Neural crest cell (in vitro differentiated cells): ENCODE measurements around the gene SMOC2. TPM values are rescaled to one million over a fixed set of nuclear protein-coding genes. Genes with fewer than 3 reads are reported as not detected.

Experiments
- DNase-seq: peaks from one replicate; pipeline ENCODE4 v3.0.0; 2021; ENCODE audit warnings: low read depth, mixed read lengths, low spot score
- H3K27ac Mint-ChIP-seq: one replicate; pipeline ENCODE4 v1.8.0; 2021; ENCODE audit warnings: mild to moderate bottlenecking, mixed read lengths; ENCODE audit not compliant: unreplicated experiment
- H3K27me3 Mint-ChIP-seq: 2 replicates; pipeline ENCODE4 v1.8.0; 2021; ENCODE audit warnings: low read depth, mild to moderate bottlenecking, mixed read lengths
- H3K36me3 Mint-ChIP-seq: 2 replicates; pipeline ENCODE4 v1.8.0; 2021; ENCODE audit warnings: low read depth, mild to moderate bottlenecking, mixed read lengths
- H3K4me1 Mint-ChIP-seq: 2 replicates; pipeline ENCODE4 v1.8.0; 2021; ENCODE audit warnings: mixed read lengths
- H3K4me3 Mint-ChIP-seq: one replicate; pipeline ENCODE4 v1.8.0; 2021; ENCODE audit warnings: mild to moderate bottlenecking, mixed read lengths
- H3K9me3 Mint-ChIP-seq: 2 replicates; pipeline ENCODE4 v1.8.0; 2021; ENCODE audit warnings: mixed read lengths
- total RNA-seq: library from RNA; stranded (reverse); gene quantifications from 2 replicates; pipeline ENCODE4 v1.2.1, GENCODE V29; 2021
- TF ChIP-seq, protein P1 (sequence below): fragments of 200-600 bp; sonication (generic); conservative IDR thresholded peaks from 2 replicates; pipeline ENCODE4 v1.5.0; 2021; ENCODE audit warnings: antibody characterized with exemption, mild to moderate bottlenecking

The SMOC2 gene
- total RNA-seq, 1 donor from 2014 or later = 0.23 TPM

DNA sequence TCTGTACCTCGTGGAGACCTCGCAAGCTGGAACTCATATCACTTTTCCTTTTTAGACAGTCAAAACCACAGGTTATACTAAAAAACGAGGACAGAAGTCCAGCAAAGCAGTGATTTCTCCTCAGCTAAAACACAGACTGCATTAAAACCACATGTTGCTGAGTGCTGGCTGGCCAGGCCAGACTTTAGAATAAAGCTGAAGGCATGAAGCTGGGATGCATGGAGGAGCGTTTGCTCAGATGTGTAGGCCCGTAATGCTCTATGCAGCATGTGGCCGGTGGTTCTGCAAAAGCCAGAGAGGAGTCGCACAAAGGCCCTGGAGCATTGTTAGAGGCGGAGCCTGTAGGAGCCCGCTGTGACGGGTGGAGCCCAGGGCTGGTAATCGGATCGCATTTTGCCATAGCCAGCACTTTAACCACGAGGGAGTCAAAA, 83.6 kb downstream of the SMOC2 start:
- DNase-seq = no peak
- H3K4me1 Mint-ChIP-seq = peaks cover 3% of the 10 kb centered on the region
- H3K27me3 Mint-ChIP-seq = no peaks in the 10 kb centered on the region
- no peaks in the 10 kb centered on the region for H3K9me3 Mint-ChIP-seq
- H3K36me3 Mint-ChIP-seq = no peaks in the 10 kb centered on the region
- H3K4me3 Mint-ChIP-seq = no peak overlapping the region
- H3K27ac Mint-ChIP-seq = no peak overlapping the region
- TF ChIP-seq, protein P1, sequence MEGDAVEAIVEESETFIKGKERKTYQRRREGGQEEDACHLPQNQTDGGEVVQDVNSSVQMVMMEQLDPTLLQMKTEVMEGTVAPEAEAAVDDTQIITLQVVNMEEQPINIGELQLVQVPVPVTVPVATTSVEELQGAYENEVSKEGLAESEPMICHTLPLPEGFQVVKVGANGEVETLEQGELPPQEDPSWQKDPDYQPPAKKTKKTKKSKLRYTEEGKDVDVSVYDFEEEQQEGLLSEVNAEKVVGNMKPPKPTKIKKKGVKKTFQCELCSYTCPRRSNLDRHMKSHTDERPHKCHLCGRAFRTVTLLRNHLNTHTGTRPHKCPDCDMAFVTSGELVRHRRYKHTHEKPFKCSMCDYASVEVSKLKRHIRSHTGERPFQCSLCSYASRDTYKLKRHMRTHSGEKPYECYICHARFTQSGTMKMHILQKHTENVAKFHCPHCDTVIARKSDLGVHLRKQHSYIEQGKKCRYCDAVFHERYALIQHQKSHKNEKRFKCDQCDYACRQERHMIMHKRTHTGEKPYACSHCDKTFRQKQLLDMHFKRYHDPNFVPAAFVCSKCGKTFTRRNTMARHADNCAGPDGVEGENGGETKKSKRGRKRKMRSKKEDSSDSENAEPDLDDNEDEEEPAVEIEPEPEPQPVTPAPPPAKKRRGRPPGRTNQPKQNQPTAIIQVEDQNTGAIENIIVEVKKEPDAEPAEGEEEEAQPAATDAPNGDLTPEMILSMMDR = no peak

DNA sequence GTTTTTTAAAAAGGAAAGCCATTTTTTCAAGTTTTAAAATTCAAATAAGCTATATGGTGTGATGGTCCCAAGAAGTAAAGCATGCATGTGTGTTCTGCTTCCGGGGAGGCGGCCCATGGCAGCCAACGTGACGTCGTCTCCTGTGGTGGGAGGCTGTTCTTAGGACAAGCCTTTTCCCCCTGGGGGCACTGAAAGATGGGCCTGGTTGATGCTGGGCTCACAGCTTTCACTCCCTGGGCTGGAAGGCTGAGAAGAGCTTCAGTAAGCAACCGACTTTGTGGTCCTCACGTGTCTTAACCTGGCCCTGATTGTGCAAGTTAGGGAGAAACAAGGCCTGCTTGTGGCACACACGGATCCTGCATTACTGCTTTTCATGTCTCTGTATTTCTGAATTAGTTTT, 84.1 kb downstream of the SMOC2 start:
- peaks cover 3% of the 10 kb centered on the region for H3K4me1 Mint-ChIP-seq

DNA sequence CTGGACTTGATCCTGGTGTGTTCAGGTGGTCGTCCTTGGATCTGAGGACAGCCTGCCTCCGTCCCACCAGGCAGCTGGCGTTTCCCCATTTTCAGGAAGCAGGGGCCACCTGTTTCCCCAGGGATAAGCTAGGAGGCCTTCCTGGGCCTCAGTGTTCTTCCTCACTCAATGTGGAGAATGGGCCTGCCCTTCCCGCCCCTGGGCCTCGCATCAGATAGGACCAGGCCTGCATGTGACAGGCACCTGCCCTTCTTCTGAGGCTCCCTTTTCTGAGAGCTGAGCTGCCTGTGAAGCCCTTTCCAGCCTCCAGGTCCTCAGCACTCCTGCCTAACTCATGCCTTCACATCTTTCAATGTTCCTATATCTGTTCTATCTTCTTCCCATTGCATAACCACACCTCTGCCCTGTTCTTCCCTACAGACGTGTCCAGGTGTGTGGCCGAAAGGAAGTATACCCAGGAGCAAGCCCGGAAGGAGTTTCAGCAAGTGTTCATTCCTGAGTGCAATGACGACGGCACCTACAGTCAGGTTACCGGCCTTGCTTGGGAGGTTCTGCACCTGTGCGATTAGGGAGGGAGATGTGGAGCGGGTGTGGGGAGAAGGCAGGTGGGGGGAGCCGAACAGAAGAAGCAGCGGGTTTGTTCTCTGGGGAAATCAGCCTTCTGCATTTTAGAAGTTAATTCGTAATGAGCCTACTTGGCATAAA, 85.1 kb downstream of the SMOC2 start:
- Mint-ChIP-seq H3K27ac (no peak overlapping the region), H3K36me3 (no peaks in the 10 kb centered on the region), H3K4me3 (no peak overlapping the region), H3K27me3 (no peaks in the 10 kb centered on the region), H3K4me1 (peaks cover 3% of the 10 kb centered on the region), H3K9me3 (no peaks in the 10 kb centered on the region)
- DNase-seq = no peak
- TF ChIP-seq, protein P1 = no peak

More for the DNA sequence above, 84.1 kb downstream of the SMOC2 start:
- H3K27me3 Mint-ChIP-seq = no peaks in the 10 kb centered on the region
- TF ChIP-seq, protein P1 = no peak
- no peaks in the 10 kb centered on the region for H3K9me3 Mint-ChIP-seq
- H3K36me3 Mint-ChIP-seq = no peaks in the 10 kb centered on the region
- H3K27ac Mint-ChIP-seq = no peak overlapping the region
- no peak for DNase-seq
- no peak overlapping the region for H3K4me3 Mint-ChIP-seq

DNA sequence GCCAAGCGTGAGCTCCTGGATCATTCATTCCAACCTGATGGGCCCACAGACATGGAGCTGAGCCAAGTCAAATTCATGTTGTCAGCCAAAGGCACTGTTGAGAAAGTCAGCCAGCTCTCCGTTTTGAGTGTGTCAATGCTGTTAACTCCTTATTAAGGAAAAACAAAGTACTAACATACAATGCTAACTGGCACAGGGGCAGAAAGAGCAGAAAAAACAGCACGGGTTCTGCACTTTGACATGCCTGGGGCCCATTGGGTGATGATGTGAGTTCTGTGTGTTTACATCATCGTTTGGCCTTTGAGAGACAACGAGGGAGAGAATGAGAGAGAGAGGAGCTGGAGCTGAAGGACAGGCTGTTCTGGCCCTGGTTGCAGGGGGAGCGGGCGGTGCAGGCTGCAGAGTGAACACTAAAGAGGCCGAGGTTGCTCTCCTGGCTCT, 85.9 kb downstream of the SMOC2 start:
- H3K36me3 Mint-ChIP-seq = no peaks in the 10 kb centered on the region
- no peak for DNase-seq
- peaks cover 4% of the 10 kb centered on the region for H3K4me1 Mint-ChIP-seq
- H3K4me3 Mint-ChIP-seq = no peak overlapping the region
- TF ChIP-seq, protein P1 = no peak
- no peaks in the 10 kb centered on the region for H3K27me3 Mint-ChIP-seq
- no peaks in the 10 kb centered on the region for H3K9me3 Mint-ChIP-seq
- no peak overlapping the region for H3K27ac Mint-ChIP-seq

DNA sequence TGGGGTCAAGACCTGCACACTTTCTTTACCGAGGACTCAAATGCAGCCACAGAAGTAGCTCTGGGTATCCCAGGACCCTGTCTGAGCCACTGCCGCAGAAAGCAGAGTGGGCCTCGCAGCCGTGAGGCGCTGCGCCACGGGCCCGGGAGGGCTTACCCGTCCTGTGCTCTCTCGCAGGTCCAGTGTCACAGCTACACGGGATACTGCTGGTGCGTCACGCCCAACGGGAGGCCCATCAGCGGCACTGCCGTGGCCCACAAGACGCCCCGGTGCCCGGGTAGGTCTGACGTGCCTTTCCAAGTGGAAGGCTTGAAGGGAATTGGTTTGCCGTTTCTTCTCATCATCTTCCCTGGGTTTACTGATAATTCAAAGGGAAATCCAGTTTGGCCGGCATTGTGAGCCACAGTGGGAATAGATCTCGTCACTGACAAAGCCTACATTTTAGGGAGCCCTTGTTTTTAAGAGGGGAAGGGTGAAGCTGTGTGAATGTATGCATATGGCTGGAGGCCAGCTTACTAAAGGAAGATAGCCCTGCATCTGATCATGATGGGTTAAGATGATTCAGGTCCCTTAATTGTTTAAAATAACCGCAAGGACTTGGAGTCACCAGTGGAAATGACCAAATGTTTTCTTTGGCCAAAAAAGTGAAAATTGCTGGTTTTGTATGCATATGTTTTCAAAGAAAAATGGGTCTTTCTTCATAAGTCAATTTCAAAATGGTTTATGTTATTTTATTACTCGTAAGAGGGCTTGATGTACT, 86.6 kb downstream of the SMOC2 start:
- H3K4me3 Mint-ChIP-seq = no peak overlapping the region
- no peaks in the 10 kb centered on the region for H3K27me3 Mint-ChIP-seq
- TF ChIP-seq, protein P1 = no peak
- H3K27ac Mint-ChIP-seq = no peak overlapping the region
- peaks cover 10% of the 10 kb centered on the region for H3K4me1 Mint-ChIP-seq
- no peaks in the 10 kb centered on the region for H3K9me3 Mint-ChIP-seq
- DNase-seq = no peak
- no peaks in the 10 kb centered on the region for H3K36me3 Mint-ChIP-seq
